GM19099 (cell line): Measurements from ENCODE around the gene NAB1.

Experiments
- POLR2A ChIP-seq: IDR thresholded peaks from 3 replicates; pipeline ENCODE4 v1.6.1; 2011; ENCODE audit warnings: low read depth; ENCODE audit not compliant: insufficient read length; ENCODE audit errors: extremely low read depth

The NAB1 gene

GRCh38 chr2:190656301-190656700 lies 7.4 kb downstream of the NAB1 start:
- no peak for TF ChIP-seq POLR2A

GRCh38 chr2:190657474-190658255 lies 8.8 kb downstream of the NAB1 start:
- TF ChIP-seq POLR2A, result no peak

GRCh38 chr2:190659553-190659952 lies 10.7 kb downstream of the NAB1 start:
- TF ChIP-seq POLR2A, result no peak

GRCh38 chr2:190662754-190663153 lies 13.9 kb downstream of the NAB1 start:
- no peak for TF ChIP-seq POLR2A

- no peak for TF ChIP-seq POLR2A
These were observed 14.5 kb downstream of the NAB1 start for GRCh38 chr2:190663348-190663747.

GRCh38 chr2:190663839-190664238 lies 15.0 kb downstream of the NAB1 start:
- TF ChIP-seq POLR2A, result no peak

- TF ChIP-seq POLR2A, result no peak
These were observed 15.4 kb downstream of the NAB1 start for GRCh38 chr2:190664240-190664639.

- no peak for TF ChIP-seq POLR2A
These were observed 18.0 kb downstream of the NAB1 start for GRCh38 chr2:190666895-190667294.

- no peak for TF ChIP-seq POLR2A
These were observed 20.0 kb downstream of the NAB1 start for GRCh38 chr2:190668892-190669291.

GRCh38 chr2:190670182-190670946 lies 21.5 kb downstream of the NAB1 start:
- TF ChIP-seq POLR2A, result no peak

- TF ChIP-seq POLR2A, result no peak
These were observed 26.2 kb downstream of the NAB1 start for GRCh38 chr2:190674966-190675650.

GRCh38 chr2:190677255-190677654 lies 28.4 kb downstream of the NAB1 start:
- TF ChIP-seq POLR2A, result no peak

- peak; percentile 14 for TF ChIP-seq POLR2A
These were observed 29.7 kb downstream of the NAB1 start for GRCh38 chr2:190678444-190679162.

- TF ChIP-seq POLR2A, result no peak
These were observed 30.5 kb downstream of the NAB1 start for GRCh38 chr2:190679391-190679790.
